Cardiac septum (tissue), 1 donor: ENCODE results near the gene ANKRD31. TPM values are rescaled to one million over a fixed set of nuclear protein-coding genes. Genes with fewer than 3 reads are reported as not detected.
"Not testable (repeated sequence)": the region's sequence is repeated elsewhere in the genome, so short reads cannot be mapped to it uniquely, and the experiment has no call there.

Experiments used
- DNase-seq: peaks from one replicate; pipeline ENCODE4 v3.0.0-alpha.2; 2020; ENCODE audit warnings: low spot score
- intact Hi-C: fragments of 100-400 bp; cut with DNase I; formaldehyde crosslinking; loops from one replicate; pipeline ENCODE4 v1.14.0; 2022
- total RNA-seq: library from RNA; stranded (reverse); fragmentation: NEBNext Ultra II Directional; extraction: Animal tissue kit (Norgen Biotek cat#: 25700); gene quantifications from one replicate; pipeline ENCODE4 v1.2.1, GENCODE V29; 2021
- donor health status: DM: no; HTN: no; CAD: no.

Gene ANKRD31
- total RNA-seq, 1 donor from 2014 or later, result 0.13 TPM

DNA sequence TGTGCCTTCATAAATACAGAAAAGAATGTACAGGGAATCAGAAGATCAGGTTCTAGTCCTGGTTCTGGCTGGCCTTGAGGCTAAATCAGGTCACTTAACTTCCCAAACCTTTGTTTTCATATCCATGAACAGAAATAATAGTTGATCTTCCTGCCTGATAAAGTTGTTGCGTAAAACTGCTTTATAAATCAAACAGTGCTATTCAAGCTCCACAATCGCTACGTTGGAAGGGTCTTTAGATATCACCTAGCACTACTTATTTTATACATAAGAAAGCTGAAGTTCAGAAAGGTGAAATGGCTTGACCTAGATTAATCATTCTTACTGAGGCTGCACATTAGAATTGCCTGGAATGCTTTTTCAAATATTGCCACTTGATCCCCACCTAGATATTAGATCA lies 148.0 kb downstream of the ANKRD31 start:
- intact Hi-C loops, result no loop called here
- DNase-seq, result no peak

- intact Hi-C loops, result no loop called here
- DNase-seq, result no peak
Observed at GRCh38 chr5:75081510-75081909, 155.2 kb downstream of the ANKRD31 start.

GRCh38 chr5:75079346-75079745 lies 157.3 kb downstream of the ANKRD31 start:
- intact Hi-C loops, DNase-seq: not testable (repeated sequence)

- no peak for DNase-seq
- intact Hi-C loops, result no loop called here
Observed at GRCh38 chr5:75078027-75078426, 158.7 kb downstream of the ANKRD31 start.

GRCh38 chr5:75072061-75072460 lies 164.6 kb downstream of the ANKRD31 start:
- intact Hi-C loops, result no loop called here
- no peak for DNase-seq

DNA sequence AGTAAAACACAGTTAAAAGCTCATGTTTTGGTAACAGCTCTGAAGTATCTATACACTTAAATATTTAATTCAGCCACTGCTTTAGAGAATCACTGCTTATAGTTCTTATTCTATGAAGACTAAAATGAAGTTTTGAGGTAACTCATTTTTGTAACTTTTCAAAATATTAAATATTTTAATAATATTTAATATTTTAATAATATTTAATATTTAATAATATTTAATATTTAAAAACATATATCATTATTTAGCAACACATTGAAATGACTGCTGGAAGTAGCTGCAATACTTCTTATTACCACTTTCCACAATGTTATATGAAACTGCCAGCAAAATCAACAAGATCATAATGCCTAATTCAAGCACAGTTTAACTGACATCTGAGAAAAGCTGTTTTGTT lies 165.6 kb downstream of the ANKRD31 start:
- intact Hi-C loops, result no loop called here
- DNase-seq, result no peak

- no peak for DNase-seq
- intact Hi-C loops, result no loop called here
Observed at GRCh38 chr5:75067434-75067833, 169.2 kb downstream of the ANKRD31 start.

DNA sequence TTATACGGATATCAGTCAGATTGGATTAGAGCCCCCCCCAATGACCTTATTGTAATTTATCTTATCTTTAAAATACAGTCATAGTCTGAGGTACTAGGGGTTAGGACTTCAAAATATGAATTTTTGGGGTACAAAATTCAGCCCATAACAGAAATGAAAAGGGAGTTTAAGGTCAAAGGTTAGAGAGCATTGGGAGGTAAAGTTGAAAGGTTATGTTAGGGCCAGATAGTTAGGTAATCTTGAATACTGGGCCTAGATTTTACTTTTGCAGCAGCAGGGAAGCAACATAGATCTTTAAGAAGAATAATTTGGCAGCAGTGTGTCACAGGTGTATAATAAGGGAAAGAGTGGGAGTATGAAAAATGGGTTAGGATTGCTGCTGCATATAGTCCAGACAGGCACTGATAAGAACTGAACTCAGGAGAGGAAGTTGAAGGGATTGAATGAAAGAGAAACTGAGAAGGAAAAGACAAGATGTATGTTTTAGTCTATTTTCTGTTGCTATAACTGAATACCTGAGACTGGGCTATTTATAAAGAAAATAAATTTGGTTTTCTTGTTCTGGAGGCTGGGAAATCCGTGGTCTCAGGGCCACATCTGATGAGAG lies 173.7 kb downstream of the ANKRD31 start:
- DNase-seq, result no peak
- intact Hi-C loops, result no loop called here

- intact Hi-C loops, result no loop called here
- DNase-seq, result no peak
Observed at GRCh38 chr5:75059912-75060545, 176.6 kb downstream of the ANKRD31 start.

- intact Hi-C loops, result no loop called here
- DNase-seq, result no peak
Observed at GRCh38 chr5:75058986-75059535, 177.6 kb downstream of the ANKRD31 start.

DNA sequence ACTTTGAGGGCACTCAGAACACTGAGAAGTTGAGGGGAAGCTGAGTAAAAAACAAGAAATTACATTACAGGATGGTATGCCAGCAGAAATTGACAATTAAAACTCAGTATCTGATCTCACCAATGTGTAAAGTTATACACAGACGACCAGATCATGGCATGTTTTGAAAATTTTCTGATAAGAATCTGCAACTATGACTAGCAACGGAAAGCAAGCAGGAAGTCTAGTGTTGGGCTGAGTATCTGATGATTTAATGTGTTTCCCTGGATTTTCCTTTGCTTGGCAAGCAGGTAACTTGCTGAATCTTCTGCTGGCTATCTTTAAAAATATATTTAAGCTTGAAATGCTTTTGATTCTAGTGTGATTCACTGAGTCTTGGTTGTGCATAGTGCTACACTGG lies 179.1 kb downstream of the ANKRD31 start:
- DNase-seq, result no peak
- intact Hi-C loops, result no loop called here

GRCh38 chr5:75055727-75056144 lies 180.9 kb downstream of the ANKRD31 start:
- no peak for DNase-seq
- intact Hi-C loops, result no loop called here

- no peak for DNase-seq
- intact Hi-C loops, result loop anchor here (5.0 kb wide), 1 partner anchor 283 kb away; the partner anchor contains the start of gene HMGCR
Observed at GRCh38 chr5:75054134-75054930, 182.3 kb downstream of the ANKRD31 start.

DNA sequence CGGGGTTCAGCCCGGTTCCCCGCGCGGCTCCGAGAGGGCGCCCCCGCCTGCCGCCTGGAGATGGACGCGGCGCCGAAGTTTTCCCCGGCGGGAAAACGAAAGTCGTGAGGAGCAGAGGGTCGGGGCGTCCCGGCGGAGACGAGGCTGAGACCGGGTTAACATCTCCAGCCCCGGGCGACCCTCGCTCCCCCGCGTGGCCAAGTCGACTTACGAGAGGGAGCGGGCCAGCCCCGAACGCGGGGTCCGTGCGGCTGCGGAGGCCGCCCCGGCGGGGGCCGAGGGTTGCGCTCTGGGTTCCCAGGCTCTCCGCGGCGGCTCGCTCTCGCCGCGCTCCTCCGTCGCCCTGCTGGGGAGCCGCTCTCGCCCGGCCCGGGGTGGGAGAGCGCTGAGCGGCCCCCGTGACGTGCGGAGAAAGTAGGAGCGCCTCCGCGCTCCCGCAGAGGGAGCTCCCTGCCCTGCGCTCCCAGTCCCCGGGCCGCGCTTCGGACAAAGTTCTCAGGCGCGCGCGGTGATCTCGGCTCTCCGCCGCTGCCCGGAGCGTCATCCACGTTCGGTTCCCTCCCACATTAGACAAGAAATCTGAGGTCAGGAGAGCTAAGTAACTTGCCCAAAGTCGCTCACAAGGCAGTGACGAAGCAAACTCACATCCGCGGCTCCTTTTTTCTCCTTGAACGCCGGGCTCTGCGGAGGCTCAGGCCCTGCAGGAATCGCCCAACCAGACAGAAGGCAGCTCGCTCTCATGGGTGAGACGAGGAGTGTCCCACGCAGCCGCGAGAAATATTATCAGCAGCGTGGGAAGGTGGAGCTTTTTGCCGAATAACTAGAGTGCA lies 183.2 kb downstream of the ANKRD31 start:
- intact Hi-C loops, result loop anchor here (5.0 kb wide), 1 partner anchor 284 kb away; the partner anchor contains the start of gene HMGCR
- peak; percentile 80 for DNase-seq

GRCh38 chr5:75053054-75053303 lies 183.7 kb downstream of the ANKRD31 start:
- DNase-seq, result no peak
- intact Hi-C loops, result loop anchor here (5.0 kb wide), 1 partner anchor 284 kb away; the partner anchor contains the start of gene HMGCR

DNA sequence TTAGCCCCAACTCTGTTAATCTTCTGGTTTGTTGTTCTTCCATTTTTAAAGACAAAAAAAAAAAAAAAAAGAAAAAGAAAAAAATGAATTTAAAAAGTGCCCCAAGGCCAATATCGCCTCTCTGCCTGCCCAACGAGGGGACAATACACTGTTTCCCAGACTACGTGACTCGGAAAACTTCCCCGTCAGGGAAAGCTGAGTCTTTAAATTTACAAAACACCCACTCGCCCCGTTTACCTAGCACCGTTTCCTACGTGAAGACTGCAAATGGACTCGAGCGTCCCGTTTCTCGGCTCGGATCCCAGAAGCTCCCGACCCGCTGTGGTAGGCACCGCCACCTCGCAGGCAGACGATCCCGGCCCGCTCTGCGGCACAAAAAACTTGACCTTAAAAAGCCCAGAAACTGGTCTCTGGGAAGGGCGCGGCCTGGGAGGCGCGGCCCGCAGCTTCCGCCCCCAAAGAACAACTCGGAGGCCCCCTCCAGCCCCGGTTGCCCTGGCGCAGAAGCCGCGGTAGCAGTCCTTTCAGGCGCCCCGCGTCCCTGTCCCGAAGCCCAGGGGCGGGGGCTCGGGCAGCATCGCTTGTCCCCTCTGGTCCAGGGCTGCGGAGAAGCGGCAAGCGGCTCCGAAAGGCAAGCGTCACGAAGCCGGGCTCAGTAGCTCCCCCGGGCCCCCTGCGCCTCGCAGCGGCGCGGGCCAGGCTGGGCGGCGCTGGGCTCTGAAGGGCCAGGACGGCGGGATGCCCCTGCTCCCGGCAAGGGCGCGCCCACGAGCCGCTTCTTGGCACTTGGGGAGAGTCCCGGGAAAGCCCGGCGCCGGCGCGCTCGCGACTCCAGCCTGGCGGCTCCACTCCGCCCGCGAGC lies 184.3 kb downstream of the ANKRD31 start, which contains the start of gene GCNT4:
Gene GCNT4 (minus strand): TSS at position 367 of the 862 bp plus-strand sequence. CDS start 22,521 bp downstream, outside the sequence.
- DNase-seq, result peak; percentile 78
- intact Hi-C loops, result loop anchor here (5.0 kb wide), 1 partner anchor 285 kb away; the partner anchor contains the start of gene HMGCR

GRCh38 chr5:75051217-75051751 lies 185.4 kb downstream of the ANKRD31 start:
- intact Hi-C loops, result loop anchor here (5.0 kb wide), 1 partner anchor 286 kb away; the partner anchor contains the start of gene HMGCR
- DNase-seq, result no peak

- DNase-seq, result no peak
Observed at GRCh38 chr5:75050415-75050814, 186.3 kb downstream of the ANKRD31 start.

More at GRCh38 chr5:75050415-75050814, 186.3 kb downstream of the ANKRD31 start:
- intact Hi-C loops, result loop anchor here (5.0 kb wide), 1 partner anchor 287 kb away; the partner anchor contains the start of gene HMGCR
